ENCODE measurements around the gene GEMIN5.
"Not testable (repeated sequence)": the region's sequence is repeated elsewhere in the genome, so short reads cannot be mapped to it uniquely, and the experiment has no call there.

GEMIN5 gene

DNA sequence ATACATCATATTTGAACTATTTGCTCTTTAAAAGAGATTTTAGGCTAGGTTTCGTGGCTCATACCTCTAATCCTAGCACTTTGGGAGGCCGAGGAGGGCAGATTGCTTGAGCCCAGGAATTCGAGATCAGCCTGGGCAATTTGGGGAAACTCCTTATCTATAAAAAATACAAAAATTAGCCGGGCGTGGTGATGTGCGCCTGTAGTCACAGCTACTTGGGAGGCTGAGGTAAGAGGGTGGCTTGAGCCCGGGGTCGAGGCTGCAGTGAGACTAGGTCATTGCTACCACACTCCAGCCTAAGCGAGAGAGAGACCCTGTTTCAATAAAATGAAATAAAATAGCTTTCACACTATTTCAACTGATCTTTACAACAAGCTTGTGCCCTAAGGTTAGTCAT, 2.4 kb upstream of the GEMIN5 start:
- no peak for DNase-seq

- not testable (repeated sequence) for DNase-seq
Observed at GRCh38 chr5:154939387-154939786, 1.4 kb upstream of the GEMIN5 start.

DNA sequence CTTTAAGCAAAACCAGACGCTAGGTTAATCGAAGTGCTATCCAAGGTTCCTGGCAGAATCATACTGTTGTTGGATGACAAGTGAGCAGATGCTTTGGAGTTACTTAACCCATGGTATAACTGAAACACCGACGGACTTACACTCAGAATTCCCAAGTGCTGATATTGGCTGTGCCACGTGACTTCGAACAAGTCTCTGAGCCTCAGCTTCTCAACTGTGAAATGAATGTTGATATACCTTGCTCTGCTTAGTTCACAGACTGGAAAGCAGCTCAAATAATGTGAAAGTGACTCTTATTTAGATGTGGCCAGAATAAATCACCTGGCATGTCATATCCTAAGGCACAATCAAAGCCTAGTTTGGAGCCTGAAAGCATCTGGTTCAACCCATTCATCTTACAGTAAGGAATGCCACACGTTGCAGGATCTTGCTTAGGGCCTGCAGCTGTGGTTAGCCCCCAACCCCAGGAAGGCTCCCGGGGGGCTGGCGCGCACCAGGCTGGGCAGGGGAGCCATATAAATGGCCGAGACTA, 759 bp downstream of the GEMIN5 start:
- no peak for DNase-seq

GRCh38 chr5:154934881-154935280, 3.1 kb downstream of the GEMIN5 start:
- DNase-seq = no peak

DNA sequence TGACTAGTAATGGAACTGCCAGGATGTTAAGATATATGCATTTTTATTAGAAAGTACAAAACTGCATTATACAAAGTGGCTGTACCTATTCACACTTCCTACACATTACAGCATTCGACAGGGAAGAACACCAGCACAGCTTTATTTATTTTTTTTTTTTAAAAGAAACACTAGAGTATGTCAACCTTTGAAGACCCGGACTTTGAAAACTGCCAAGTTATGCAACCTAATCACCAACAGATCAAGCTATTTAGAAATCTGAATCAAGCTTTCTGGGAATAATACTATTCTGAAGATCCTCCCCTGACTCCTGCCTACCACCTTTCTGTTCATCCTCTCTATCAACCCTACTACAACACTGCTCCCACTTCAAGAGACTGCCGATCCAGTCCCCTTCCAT, 4.5 kb downstream of the GEMIN5 start:
- DNase-seq = no peak

DNA sequence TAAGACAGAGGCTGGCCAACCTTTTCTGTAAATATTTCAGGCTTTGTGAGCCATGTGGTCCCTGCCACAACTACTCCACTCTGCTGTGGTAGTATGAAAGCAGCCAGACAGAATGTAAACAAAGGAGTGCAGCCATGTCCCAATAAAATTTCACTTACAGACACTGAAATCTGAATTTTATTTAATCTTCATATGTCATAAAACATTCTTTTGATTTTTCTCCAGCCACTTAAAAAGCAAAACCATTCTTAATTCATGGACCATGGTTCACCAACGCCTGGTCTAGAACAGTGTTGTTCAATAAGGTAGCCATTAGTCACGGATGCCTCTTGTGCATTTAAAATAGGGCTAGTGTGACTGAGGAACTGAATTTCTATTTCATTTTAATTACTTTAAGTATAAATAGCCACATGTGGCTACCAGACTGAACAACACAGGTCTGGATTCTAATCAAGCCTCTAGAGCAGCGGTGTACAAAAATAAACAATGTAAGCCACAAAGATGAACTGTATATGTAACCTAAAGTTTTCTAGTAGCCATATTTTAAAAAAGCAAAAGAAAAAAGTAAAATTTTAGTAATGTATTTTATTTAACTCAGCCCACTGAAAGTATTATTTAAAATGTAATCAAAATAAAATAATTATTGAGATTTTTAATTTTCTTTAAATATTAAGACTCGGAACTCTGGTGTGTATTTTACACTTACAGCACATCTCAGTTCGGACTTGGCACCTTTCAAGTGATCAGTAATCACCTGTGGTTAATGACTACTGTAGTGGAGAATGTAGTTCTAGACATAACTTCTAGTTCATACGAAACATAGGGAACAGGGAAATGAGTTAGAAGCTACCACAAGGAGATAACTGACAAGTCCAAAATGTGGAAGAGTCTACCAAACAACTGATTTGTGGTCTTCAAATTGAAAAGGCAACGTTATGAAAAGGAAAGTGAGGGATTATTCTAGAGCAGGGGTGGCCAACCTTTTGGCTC, 14.3 kb downstream of the GEMIN5 start:
- DNase-seq = no peak

DNA sequence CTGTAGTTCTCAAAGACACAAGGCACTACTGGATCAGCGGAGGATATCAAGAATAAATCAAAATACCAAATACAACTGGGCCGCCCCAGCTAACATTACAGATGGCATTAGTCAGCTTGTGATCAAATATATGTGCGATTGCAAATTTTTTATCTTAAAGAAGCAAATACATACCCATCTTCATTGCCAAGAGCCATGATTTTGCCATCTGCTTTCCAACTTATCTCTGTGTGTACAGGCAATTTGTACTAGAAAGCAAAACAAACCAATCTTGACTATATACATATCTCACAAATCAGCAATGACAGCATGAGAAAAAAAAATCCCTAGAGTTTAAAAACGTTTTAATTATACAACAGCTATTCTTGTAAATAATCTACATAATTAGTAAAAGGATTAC, 20.3 kb downstream of the GEMIN5 start:
- DNase-seq = no peak

GRCh38 chr5:154916874-154917273, 21.1 kb downstream of the GEMIN5 start:
- no peak for DNase-seq

- not testable (repeated sequence) for DNase-seq
Observed at GRCh38 chr5:154905601-154906000, 32.4 kb downstream of the GEMIN5 start.

DNA sequence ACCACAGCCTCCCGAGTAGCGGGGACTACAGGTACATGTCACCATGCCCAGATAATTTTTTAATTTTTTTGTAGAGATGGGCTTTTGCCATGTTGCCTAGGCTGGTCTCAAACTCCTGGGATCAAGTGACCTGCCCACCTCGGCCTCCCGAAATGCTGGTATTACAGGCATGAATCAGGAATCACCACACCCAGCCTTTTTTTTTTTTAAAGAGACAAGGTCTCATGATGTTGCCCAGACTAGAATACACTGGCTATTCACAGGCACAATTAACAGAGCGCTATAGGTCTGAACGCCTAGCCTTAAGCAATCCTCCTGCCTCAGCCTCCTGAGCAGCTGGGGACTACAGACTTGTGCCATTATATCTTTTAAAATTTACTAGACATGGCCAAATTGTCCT, 36.1 kb downstream of the GEMIN5 start:
- DNase-seq = no peak

- no peak for DNase-seq
Observed at GRCh38 chr5:154901276-154901675, 36.7 kb downstream of the GEMIN5 start.

DNA sequence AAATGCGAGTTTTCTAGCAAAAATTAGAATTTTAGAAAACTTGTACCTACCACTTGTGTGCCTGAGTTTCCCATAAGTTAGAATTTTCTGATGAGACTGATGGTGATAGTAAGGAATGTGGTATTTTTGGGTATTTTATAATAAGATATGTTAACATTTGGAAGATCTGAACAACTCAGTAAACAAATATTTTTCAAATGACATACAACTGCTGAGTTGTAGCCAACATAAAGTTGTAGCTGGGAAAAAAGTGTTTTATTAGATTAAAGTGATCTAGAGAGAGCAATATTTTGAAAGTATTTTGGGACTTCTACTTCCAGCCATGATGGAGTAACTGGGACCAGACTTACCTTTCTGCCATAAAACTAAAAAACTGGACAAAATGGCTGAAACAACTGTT, 37.9 kb downstream of the GEMIN5 start:
- no peak for DNase-seq

DNA sequence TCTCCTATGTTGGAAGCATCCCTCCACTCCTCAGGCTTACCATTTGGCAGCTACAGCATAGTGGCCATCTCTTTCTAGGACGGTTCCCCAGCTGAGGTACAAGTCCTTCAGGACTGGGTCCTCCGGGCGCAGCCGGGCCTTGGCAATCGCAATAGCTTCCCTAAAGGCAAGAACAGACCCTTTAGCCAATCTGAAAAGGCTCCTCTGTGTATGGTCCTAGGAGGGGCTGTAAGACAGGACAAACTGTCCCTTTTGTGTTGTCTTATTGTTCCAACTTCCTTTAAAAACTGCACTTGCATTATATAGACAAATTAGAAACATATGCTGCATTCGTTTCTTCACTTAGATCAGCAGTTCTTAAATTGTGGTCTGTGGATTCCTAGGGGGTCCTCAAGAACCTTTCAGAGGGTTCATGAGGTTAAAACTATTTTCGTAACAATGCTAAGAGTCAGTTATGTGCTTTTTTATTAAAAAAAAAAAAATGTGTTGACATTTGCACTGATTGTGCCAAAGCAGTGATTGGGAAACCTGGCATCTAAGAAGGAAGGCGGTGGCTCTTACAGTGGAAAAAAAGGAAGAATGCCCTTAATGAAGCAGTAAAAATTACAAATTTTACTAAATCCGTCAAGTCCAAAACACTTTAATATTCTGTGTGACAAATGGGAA, 38.7 kb downstream of the GEMIN5 start:
- no peak for DNase-seq

GRCh38 chr5:154898210-154898609, 39.8 kb downstream of the GEMIN5 start:
- no peak for DNase-seq

DNA sequence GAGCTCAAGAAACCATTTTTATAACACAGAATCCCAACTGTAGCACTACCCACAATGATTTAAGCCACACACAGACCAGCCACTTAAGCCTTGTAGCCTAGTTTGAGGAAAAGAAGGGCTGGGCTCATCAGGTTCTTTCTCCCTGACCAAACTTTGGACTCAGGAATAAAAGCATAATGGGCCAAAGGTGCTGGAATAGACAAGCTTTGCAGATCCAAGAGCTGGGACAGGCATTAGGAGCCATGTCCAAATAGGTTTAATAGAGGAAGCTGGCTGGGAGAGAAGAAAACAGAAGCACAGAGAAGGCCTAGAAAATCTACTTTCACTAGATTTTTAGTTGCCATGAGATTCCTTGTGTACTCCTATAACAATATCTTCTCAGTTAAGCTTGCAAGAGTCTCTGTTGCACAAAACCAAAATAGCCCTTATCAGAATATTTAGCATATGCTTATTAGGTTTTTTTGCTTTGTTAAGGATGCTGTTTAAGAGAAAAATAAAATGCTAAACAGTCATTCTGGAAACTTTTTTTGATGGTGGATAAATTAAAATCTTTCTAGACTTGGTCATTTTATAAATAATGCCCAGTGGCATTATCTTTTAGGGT, 41.3 kb downstream of the GEMIN5 start:
- DNase-seq = no peak

GRCh38 chr5:154895606-154896561, 42.1 kb downstream of the GEMIN5 start:
- DNase-seq = no peak

DNA sequence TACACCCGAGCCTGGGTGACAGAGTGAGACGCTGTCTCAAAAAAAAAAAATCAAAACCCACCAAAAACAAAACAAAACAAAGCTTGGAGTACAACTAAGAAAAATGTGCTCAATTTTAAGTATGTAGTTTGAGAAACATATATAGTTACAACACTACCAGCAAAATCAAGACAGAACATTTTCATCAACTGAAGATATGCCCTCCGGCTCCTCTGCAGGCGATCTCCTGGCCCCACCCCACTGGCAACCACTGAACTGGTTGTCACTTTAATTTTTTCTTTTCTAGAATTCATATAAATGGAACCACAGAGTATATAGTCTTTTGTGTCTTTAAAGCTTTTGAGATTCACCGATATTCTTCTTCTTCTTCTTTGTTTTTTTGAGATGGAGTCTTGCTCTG, 44.6 kb downstream of the GEMIN5 start:
- no peak for DNase-seq

DNA sequence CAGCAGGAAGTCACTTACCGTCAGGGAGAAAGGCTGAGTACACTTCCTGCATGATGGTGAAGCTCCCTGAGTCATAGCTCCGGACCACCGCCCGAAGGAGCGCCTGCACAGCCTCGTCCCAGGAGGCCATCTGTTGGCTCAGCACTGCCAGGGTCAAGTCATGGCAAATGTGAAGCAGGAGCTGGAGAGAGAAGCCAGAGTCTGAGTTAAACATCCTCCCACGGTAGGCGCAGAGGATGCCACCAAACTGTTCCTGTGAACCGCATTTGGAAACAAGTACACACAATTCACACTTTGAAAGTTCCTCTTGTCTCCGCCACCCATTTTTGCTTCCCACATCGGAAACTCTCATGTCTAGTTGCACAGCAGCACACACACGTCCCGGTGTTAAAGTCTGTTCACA, 45.6 kb downstream of the GEMIN5 start:
- DNase-seq = no peak

DNA sequence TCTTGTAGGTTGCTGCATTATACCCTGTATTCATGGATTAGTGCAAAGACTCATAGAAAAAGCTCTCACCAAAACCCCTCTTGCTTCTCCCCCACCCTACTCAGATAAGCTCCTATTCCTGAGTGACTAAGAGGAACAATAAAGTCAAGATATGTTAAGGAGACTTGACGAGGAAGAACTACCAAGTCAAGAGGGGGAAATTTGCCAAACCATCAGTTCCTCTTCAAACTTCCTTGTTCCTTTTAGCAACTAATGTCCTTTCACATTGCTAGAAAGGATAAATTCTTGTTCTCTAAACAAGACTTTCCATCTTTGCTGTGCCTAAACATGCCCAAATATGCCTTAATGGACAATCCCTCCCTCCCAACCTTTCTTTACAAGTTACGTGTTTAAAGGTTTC, 52.6 kb downstream of the GEMIN5 start:
- no peak for DNase-seq

GRCh38 chr5:154884424-154884823, 53.6 kb downstream of the GEMIN5 start:
- DNase-seq = no peak

DNA sequence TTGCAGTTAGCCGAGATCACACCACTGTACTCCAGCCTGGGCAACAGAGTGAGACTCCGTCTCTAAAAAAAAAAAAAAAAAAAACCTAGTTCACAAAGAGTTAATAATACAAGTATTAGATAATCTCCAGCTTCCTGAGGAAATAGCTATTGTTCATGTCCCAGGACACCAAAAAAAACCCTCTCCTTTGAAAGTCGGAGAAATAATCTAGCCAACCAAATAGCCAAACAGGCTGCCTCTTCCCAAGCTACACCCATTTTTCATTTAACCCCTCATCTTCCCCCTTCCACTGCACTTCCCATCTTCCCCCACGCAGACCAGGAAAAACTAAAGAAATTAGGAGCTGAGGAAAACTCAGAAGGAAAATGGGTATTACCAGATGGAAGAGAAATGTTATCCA, 56.0 kb downstream of the GEMIN5 start:
- DNase-seq = no peak

DNA sequence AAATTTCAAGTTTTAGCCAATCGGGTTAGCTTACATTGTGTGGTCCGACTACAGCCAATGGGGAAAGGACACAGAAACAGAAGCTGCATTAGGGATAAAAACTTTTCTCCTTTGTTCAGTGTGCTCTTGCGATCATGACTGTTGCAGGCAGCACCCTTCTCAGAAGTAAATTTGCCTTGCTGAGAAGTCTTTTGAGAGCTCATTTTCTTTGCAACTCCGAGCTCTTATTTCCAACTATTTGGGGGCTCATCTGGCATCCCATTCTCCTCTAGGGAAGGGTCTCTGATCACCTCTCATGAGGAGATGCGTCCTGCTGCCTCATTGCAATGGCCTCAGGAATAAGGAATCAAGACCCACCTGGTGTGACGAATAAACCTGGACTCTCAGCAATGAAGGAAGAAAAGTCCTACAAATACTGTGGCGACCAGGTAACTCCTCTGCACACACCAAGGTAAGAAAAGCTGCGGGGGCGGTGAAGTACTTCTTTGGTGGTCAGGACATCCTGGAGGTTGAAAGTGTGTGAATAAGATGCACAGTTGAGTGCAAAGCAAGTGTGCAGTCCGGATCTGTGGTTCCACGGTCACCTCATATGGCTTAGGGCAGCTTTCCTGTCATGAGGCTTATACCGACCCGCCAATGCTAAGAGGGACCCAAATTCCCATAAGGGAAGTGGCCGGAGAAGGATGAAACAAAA, 59.2 kb downstream of the GEMIN5 start:
- DNase-seq = no peak

Data from stimulated activated CD4-positive, alpha-beta T cell treated with anti-CD3 and anti-CD28 coated beads, Interleukin-2, amount 100 ng/mL, for 24 hours (primary cell).